Colonic mucosa (tissue), 4 donors: Measurements from ENCODE around the gene HDLBP. TPM values are rescaled to one million over a fixed set of nuclear protein-coding genes. Genes with fewer than 3 reads are reported as not detected.
A peak's percentile ranks its signal among the peaks of the same experiment; 100 is the strongest.
"Not testable (repeated sequence)": the region's sequence is repeated elsewhere in the genome, so short reads cannot be mapped to it uniquely, and the experiment has no call there.

Experiments used
- DNase-seq: peaks from one replicate; pipeline ENCODE4 v3.0.0-alpha.2; 2020
- H3K27ac ChIP-seq: fragments of 200-600 bp; one replicate; pipeline ENCODE4 v1.8.0; 2021
- H3K27me3 ChIP-seq: fragments of 200-600 bp; one replicate; pipeline ENCODE4 v1.8.0; 2021
- H3K36me3 ChIP-seq: fragments of 200-600 bp; one replicate; pipeline ENCODE4 v1.8.0; 2021
- H3K4me1 ChIP-seq: fragments of 200-600 bp; one replicate; pipeline ENCODE4 v1.8.0; 2021; ENCODE audit warnings: mild to moderate bottlenecking
- H3K4me3 ChIP-seq: fragments of 200-600 bp; one replicate; pipeline ENCODE4 v1.8.0; 2021
- H3K9ac ChIP-seq, 2 donors: one replicate each; pipeline ENCODE4 v1.7.0; 2013; ENCODE audit warnings: control low read depth in 2 of 2, low read depth in 2 of 2, low read length in 2 of 2
- H3K9me3 ChIP-seq: fragments of 200-600 bp; one replicate; pipeline ENCODE4 v1.8.0; 2021
- CTCF ChIP-seq: fragments of 200-600 bp; IDR thresholded peaks from one replicate; pipeline ENCODE4 v1.8.0; 2022; ENCODE audit warnings: antibody characterized with exemption, mild to moderate bottlenecking
- intact Hi-C: fragments of 100-400 bp; cut with DNase I; formaldehyde crosslinking; loops from one replicate; pipeline ENCODE4 v1.14.1; 2022
- total RNA-seq, 2 donors: library from RNA; stranded (reverse); fragmentation: NEBNext Ultra II Directional in 1 of 2; extraction: Animal tissue kit (Norgen Biotek cat#: 25700) in 1 of 2; gene quantifications; one replicate each; pipeline ENCODE4 v1.2.1, GENCODE V29; 2021
- donor health status: healthy.
- donor health status: DM: no; HTN: no; CAD: no.
- donor health status: DM: no; HTN: no; CAD: no.

The HDLBP gene
- total RNA-seq, 2 donors from 2014 or later, result 483 to 625 TPM

GRCh38 chr2:241321033-241321432, 5.6 kb upstream of the HDLBP start:
- Histone ChIP-seq H3K27me3 (no peaks in the 10 kb centered on the region), H3K4me3 (no peak overlapping the region), H3K4me1 (no peaks in the 10 kb centered on the region), H3K9ac (no peak overlapping the region), H3K36me3 (no peaks in the 10 kb centered on the region), H3K9me3 (no peaks in the 10 kb centered on the region), H3K27ac (no peak overlapping the region)
- TF ChIP-seq CTCF, result no peak
- DNase-seq, result no peak
- intact Hi-C loops, result no loop called here

DNA sequence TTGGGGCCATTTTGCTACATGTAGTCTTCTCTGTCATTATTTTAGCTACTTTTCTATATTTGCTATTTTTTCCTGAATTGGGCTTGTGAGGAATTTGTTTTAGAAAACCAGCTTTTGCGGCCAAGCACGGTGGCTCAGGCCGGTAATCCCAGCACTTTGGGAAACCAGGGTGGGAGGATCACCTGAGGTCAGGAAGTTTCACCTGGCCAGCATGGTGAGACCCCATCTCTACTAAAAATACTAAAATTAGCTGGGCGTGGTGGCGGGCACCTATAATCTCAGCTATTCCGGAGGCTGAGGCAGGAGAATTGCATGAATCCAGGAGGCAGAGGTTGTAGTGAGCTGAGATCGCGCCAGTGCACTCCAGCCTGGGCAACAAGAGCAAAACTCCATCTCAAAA, 4.9 kb upstream of the HDLBP start:
- no peak for DNase-seq
- Histone ChIP-seq H3K36me3 (no peaks in the 10 kb centered on the region), H3K4me1 (no peaks in the 10 kb centered on the region), H3K9me3 (no peaks in the 10 kb centered on the region), H3K4me3 (no peak overlapping the region), H3K9ac (no peak overlapping the region), H3K27me3 (no peaks in the 10 kb centered on the region), H3K27ac (no peak overlapping the region)
- TF ChIP-seq CTCF, result no peak
- intact Hi-C loops, result no loop called here

DNA sequence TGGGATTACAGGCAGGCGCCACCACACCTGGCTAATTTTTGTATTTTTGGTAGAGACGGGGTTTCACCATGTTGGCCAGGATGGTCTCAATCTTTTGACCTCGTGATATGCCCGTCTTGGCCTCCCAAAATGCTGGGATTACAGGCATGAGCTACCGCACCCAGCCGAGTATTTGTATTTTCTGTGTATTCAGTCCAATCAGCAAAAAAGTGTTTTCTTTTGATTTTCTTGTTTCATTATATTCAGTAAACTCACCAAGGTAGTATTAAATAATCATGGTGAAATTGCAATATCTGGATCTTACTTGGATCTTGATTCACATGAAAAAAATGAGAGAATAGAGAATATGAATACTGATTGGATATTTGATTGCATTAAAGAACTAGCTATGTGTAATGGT, 3.4 kb upstream of the HDLBP start:
- intact Hi-C loops, result not testable (repeated sequence)

GRCh38 chr2:241317391-241317790, 1.9 kb upstream of the HDLBP start:
- TF ChIP-seq CTCF, result no peak
- Histone ChIP-seq H3K4me3 (peak overlapping the region; percentile 82), H3K4me1 (no peaks in the 10 kb centered on the region), H3K9me3 (no peaks in the 10 kb centered on the region), H3K36me3 (no peaks in the 10 kb centered on the region), H3K27me3 (no peaks in the 10 kb centered on the region), H3K27ac (peak overlapping the region; percentile 94), H3K9ac (peak overlapping the region in 1 of 2 donors; percentile 98)
- no peak for DNase-seq
- intact Hi-C loops, result no loop called here

More for the DNA sequence above, 3.4 kb upstream of the HDLBP start:
- H3K4me1 ChIP-seq, H3K9me3 ChIP-seq, H3K27me3 ChIP-seq, H3K36me3 ChIP-seq, DNase-seq, H3K9ac ChIP-seq, H3K27ac ChIP-seq, H3K4me3 ChIP-seq: not testable (repeated sequence)

GRCh38 chr2:241316825-241317224, 1.4 kb upstream of the HDLBP start:
- Histone ChIP-seq H3K27ac (peak overlapping the region; percentile 94), H3K4me3 (peak overlapping the region; percentile 82), H3K4me1 (no peaks in the 10 kb centered on the region), H3K27me3 (no peaks in the 10 kb centered on the region), H3K9me3 (no peaks in the 10 kb centered on the region), H3K36me3 (no peaks in the 10 kb centered on the region), H3K9ac (peak overlapping the region; percentile 88 to 98)
- no peak for TF ChIP-seq CTCF
- intact Hi-C loops, result no loop called here
- peak; percentile 35 for DNase-seq

DNA sequence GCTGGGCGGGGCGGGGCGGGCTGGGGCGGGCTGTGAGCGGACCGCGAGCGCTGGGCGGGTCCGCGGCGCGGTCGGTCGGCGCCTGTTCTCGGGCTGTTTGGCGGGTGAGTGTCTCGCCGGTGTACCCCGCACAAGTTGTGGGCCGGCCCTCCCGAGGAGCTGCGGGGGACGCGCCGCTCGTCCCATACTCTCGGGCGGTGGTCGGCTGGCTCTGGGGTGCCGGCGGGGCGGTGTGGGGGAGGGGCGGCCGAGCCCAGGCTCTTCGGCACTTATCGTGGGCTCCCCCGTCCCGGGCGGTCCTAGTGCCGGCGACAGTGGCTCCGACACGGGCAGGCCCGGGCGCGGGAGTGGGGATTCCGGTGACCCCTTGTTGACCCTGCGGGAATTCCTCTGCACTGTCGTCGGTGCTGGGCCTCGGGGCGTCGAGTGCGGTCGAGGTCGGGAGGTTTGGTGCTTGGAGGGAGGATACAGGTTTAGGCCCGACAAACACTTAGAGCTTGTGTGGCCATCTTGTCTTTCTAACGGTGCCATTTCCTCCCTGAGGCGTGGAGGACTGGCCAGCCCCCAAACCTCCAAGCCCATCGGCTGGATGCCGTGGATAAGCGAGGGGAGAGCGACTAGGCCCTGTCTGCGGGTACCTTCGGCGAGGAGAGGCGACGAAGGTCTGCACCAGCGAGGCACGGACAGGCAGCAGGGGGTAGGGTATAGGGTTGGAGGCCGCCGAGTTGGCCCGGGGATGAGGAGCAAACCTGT, 583 bp upstream of the HDLBP start, which contains the start of gene SEPTIN2:
Gene SEPTIN2 (plus strand): TSS at position 47 of the 753 bp plus-strand sequence. CDS start 8,308 bp downstream, outside the sequence.
- intact Hi-C loops, result loop anchor here (2.0 kb wide), 1 partner anchor 43 kb away; no protein-coding TSS in a partner anchor

More for the DNA sequence above, 583 bp upstream of the HDLBP start, which contains the start of gene SEPTIN2:
- peak; percentile 73 for DNase-seq
- Histone ChIP-seq H3K9me3 (no peaks in the 10 kb centered on the region), H3K4me1 (no peaks in the 10 kb centered on the region), H3K27ac (peak within 1 kb of the TSS; percentile 94), H3K4me3 (peak within 1 kb of the TSS; percentile 82), H3K9ac (peak within 1 kb of the TSS; percentile 91 to 98), H3K27me3 (no peaks in the 10 kb centered on the region), H3K36me3 (no peaks in the 10 kb centered on the region)
- no peak for TF ChIP-seq CTCF
